Activated CD4-positive, alpha-beta T cell treated with anti-CD3 and anti-CD28 coated beads, Interleukin-2, amount 10 ng/mL, durations not matched to agents 7 days and 5 days (primary cell): Measurements from ENCODE around the gene PTBP1. TPM values are rescaled to one million over a fixed set of nuclear protein-coding genes. Genes with fewer than 3 reads are reported as not detected.
"Not testable (repeated sequence)": the region's sequence is repeated elsewhere in the genome, so short reads cannot be mapped to it uniquely, and the experiment has no call there.

Experiments
- CTCF ChIA-PET: fragments of 350-600 bp; sonication (Branson Sonifier 250); formaldehyde crosslinking; loops from one replicate; lab custom pipeline; 2021; ENCODE audit warnings: antibody characterized with exemption; lab: Charles Lee
- POLR2A ChIA-PET: fragments of 350-600 bp; sonication (Branson Sonifier 250); formaldehyde crosslinking; loops from one replicate; lab custom pipeline; 2021; ENCODE audit warnings: antibody characterized with exemption; lab: Charles Lee
- DNase-seq: peaks from one replicate; pipeline ENCODE4 v3.0.0-alpha.2; 2020
- H3K27ac Mint-ChIP-seq: one replicate; pipeline ENCODE4 v1.8.0; 2021; ENCODE audit warnings: mild to moderate bottlenecking, moderate library complexity, mixed read lengths
- H3K27me3 Mint-ChIP-seq: one replicate; pipeline ENCODE4 v1.8.0; 2021; ENCODE audit warnings: mixed read lengths
- H3K36me3 Mint-ChIP-seq: one replicate; pipeline ENCODE4 v1.8.0; 2021; ENCODE audit warnings: low read depth, mixed read lengths
- H3K4me1 Mint-ChIP-seq: one replicate; pipeline ENCODE4 v1.8.0; 2021; ENCODE audit warnings: mixed read lengths
- H3K4me3 Mint-ChIP-seq: one replicate; pipeline ENCODE4 v1.8.0; 2021; ENCODE audit warnings: mild to moderate bottlenecking, moderate library complexity, mixed read lengths
- H3K9me3 Mint-ChIP-seq: one replicate; pipeline ENCODE4 v1.8.0; 2021; ENCODE audit warnings: mixed read lengths
- total RNA-seq, 2 experiments: library from RNA; stranded (reverse); gene quantifications; one replicate each; pipeline ENCODE4 v1.2.3, GENCODE V29; 2021

The PTBP1 gene
- total RNA-seq, 2 experiments from 2014 or later = 487 to 536 TPM

DNA sequence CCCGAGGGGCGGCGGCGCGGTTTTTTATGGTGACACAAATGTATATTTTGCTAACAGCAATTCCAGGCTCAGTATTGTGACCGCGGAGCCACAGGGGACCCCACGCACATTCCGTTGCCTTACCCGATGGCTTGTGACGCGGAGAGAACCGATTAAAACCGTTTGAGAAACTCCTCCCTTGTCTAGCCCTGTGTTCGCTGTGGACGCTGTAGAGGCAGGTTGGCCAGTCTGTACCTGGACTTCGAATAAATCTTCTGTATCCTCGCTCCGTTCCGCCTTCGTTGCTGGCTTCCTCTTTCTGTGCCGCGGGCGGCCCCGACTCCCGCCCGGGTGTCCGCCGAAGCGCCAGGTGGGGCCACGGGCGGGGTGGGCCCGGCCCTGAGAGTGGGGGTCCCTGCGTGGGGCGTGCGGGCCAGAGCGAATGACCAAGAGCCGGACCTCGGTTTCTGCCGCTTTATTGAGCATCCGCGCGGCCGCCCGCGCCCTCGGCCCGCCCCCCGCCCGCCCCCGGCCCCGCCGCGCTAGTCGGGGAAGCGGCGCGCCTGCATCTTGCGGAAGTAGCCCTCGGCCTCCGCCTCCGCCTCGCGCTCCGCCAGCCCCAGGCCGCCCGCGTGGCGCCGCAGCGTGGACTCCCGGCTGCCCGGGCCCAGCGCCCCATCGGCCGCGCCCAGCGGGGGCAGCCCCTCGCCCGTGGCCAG is 14.9 kb downstream of the PTBP1 start:
- peaks cover 3% of the 10 kb centered on the region for H3K4me1 Mint-ChIP-seq
- DNase-seq = no peak
- H3K9me3 Mint-ChIP-seq = peaks cover 8% of the 10 kb centered on the region
- peaks cover 58% of the 10 kb centered on the region for H3K36me3 Mint-ChIP-seq
- no peak overlapping the region for H3K27ac Mint-ChIP-seq
- no peak overlapping the region for H3K4me3 Mint-ChIP-seq
- no peaks in the 10 kb centered on the region for H3K27me3 Mint-ChIP-seq
- POLR2A ChIA-PET = no interaction called here
- CTCF ChIA-PET = no interaction called here

DNA sequence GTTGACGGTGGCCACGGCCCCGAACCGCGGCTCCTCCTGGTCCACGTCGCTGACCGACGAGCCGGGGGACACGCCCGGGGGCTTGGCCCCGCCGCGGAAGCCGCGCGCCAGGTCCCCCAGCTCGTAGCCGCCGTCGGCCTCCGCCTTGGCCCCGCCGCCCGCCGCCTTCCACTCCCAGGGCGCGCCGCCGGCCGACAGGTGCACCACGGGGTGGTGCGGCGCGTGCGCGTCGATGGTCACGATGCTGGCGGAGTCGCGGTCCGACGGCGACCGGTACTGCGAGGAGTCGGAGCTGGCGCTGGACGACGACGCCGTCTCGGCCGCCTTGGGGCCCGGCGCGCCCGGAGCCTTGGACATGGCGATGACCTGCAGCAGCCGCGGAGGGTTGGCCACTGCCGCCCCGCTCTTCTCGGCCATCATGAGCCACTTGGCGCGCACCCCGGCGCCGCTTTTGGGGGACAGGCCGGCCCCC is 15.5 kb downstream of the PTBP1 start:
- no peak for DNase-seq
- Mint-ChIP-seq H3K27me3 (no peaks in the 10 kb centered on the region), H3K36me3 (peaks cover 53% of the 10 kb centered on the region), H3K4me3 (no peak overlapping the region), H3K4me1 (no peaks in the 10 kb centered on the region), H3K27ac (no peak overlapping the region), H3K9me3 (peaks cover 8% of the 10 kb centered on the region)
- ChIA-PET CTCF (no interaction called here), POLR2A (no interaction called here)

DNA sequence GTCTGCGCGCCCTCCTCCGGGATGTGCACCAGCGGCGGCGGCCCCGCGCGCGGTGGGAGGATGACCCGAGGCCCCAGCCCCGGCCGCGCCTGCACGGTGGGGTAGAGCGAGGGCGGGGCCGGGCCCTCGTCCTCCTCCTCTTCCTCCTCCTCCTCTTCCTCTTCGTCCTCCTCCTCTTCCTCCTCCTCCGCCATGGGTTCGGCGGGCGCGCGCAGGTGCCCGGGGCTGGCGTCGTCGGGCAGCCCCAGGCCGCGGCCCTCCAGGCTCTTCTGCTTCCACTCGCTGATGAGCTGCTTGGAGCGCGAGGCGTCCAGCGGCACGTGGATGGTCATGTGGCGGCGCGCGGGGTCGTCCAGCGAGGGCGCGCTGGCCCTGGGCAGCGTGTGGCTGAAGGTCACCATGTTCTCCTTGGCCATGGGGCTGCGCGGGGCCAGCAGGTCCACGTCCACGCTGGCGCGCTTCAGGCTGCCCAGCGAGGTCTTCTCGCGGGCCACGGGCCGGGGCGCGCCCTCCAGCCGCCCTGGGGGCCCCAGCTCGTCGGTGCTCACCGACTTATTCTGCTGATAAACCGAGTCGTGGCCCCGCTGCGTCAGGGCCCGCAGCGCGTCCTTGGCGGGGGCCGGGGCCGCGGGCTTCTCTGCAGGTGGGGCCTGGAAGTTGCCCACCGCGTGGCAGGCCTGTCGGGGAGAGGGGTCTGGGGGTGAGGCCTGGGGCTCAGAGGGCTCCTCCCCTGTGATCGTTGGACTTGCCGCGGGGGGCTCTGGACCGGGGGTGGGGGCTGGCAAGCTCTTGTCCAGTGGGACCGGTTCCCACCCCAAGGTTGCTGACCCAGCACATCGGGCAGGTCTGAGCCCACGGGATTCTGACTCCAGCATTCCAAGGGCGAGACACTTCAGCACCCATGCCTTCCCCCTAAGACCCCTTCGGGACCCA is 16.2 kb downstream of the PTBP1 start:
- Mint-ChIP-seq H3K36me3 (peaks cover 48% of the 10 kb centered on the region), H3K27ac (no peak overlapping the region), H3K4me1 (no peaks in the 10 kb centered on the region), H3K9me3 (peaks cover 8% of the 10 kb centered on the region), H3K27me3 (no peaks in the 10 kb centered on the region), H3K4me3 (no peak overlapping the region)
- no peak for DNase-seq
- ChIA-PET POLR2A (no interaction called here), CTCF (no interaction called here)

DNA sequence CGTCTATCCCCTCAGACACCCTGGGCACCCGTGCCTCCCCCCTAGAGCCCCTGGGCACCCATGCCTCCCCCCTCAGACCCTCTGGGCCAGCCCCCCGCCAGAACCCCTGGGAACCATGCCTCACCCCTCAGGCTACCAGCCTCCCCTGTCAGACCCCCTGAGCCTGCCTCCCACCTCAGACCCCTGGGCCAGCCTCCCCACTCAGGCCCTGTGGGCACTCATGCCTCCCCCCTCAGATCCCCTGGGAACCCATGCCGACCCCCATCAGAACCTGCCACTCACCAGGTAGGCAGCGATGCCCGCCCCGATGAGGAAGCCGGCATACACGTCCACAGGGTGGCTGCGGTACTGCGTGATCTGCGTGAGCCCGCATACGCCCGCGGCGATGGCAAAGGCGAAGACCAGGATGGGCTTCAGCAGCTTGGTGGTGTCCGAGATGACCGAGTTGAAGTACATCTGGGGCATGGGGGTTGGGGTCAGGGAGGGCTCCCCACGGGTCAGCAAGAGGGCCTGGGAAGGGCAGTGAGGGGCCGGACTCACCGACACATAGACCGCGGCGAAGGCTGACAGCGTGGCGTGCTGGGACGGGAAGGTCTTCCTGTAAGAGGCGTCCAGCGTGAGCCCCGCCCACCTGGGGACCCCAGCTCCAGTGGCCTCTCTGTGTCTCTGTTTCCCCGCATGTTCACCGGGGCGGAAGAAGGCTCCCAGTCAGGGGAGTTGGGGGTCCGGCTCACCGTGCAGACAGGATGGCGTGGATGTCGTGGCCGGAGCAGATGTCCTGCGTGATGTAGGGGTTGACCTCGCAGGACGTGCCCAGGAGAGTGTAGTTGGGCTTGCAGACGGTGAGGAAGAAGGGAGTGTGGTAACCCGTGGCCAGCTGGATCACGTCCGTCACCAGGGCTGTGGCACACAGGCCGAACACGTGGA is 17.2 kb downstream of the PTBP1 start:
- H3K27me3 Mint-ChIP-seq = no peaks in the 10 kb centered on the region
- ChIA-PET CTCF (no interaction called here), POLR2A (no interaction called here)
- no peak for DNase-seq
- H3K4me1 Mint-ChIP-seq = no peaks in the 10 kb centered on the region
- peaks cover 44% of the 10 kb centered on the region for H3K36me3 Mint-ChIP-seq
- no peak overlapping the region for H3K27ac Mint-ChIP-seq
- H3K9me3 Mint-ChIP-seq = peaks cover 8% of the 10 kb centered on the region
- no peak overlapping the region for H3K4me3 Mint-ChIP-seq

DNA sequence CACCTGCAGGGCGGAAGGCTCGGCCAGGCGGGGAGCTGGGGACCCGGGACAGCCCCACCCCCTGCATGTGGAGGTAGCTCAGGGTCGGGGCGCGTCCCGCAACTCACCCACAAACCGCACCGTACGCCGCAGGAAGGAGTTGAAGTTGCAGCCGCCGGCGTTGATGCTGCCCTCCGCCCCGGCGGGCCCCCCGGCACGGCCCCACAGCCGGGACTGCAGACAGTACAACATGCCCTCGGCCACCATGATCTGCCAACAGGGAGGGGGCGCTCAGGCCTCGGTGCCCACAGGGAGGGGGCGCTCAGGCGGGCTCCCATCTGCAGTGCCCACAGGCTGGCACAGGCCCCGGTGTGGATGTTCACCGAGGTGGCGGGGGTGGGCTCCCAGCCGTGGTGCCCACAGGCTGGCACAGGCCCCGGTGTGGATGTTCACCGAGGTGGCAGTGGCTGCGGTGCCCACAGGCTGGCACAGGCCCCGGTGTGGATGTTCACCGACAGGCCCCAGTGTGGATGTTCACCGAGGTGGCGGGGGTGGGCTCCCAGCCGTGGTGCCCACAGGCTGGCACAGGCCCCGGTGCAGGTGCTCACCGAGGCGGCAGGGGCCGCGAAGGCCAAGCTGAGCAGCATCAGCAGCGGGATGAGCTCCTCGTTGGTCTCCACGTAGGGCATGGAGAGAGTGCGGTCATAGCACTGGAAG is 18.0 kb downstream of the PTBP1 start:
- ChIA-PET CTCF (no interaction called here), POLR2A (no interaction called here)

DNA sequence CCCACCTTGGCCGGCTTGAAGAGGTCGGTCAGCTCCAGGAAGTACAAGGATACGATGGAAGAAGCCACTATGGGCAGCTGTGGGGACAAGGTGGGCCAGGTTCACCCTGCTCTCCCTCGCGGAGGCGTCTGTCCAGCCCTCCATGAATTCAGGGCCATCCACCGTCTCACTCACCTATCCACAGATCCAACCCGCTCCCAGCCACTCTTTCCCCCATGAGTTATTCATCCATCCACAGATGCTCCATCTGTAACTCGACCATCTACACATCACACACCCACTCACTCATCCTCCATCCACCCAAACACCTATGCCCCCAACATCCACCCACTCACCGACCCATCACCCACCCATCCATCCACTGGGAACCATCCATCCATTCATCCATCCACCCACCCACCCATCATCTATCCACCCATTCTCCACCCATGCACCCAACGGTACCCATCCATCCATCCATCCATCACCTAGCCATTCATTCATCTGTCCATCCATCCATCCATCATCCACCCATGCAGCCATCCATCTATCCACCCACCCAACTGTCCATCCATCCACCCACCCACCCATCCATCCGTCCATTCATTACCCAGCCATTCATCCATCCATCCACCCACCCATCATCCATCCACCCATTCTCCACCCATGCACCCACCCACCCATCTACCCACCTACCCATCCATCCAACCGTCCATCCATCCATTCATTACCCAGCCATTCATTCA is 18.7 kb downstream of the PTBP1 start:
- H3K9me3 Mint-ChIP-seq = peaks cover 8% of the 10 kb centered on the region
- no peaks in the 10 kb centered on the region for H3K4me1 Mint-ChIP-seq
- no peak for DNase-seq
- peaks cover 4% of the 10 kb centered on the region for H3K27me3 Mint-ChIP-seq
- no peak overlapping the region for H3K4me3 Mint-ChIP-seq
- peaks cover 31% of the 10 kb centered on the region for H3K36me3 Mint-ChIP-seq
- POLR2A ChIA-PET = no interaction called here
- CTCF ChIA-PET = no interaction called here
- no peak overlapping the region for H3K27ac Mint-ChIP-seq

More for the DNA sequence above, 18.0 kb downstream of the PTBP1 start:
- no peak overlapping the region for H3K27ac Mint-ChIP-seq
- DNase-seq = no peak
- H3K27me3 Mint-ChIP-seq = peaks cover 2% of the 10 kb centered on the region
- H3K36me3 Mint-ChIP-seq = peaks cover 36% of the 10 kb centered on the region
- no peaks in the 10 kb centered on the region for H3K4me1 Mint-ChIP-seq
- no peak overlapping the region for H3K4me3 Mint-ChIP-seq
- peaks cover 8% of the 10 kb centered on the region for H3K9me3 Mint-ChIP-seq

DNA sequence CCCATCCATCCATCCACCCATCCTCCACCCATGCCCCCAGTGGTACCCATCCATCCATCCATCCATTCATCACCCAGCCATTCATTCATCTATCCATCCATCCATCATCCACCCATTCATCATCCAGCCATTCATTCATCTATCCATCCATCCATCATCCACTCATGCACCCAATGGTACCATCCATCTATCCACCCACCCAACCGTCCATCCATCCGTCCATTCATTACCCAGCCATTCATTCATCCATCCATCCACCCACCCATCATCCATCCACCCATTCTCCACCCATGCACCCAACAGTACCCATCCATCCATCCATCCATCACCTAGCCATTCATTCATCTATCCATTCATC is 19.2 kb downstream of the PTBP1 start:
- DNase-seq = no peak
- no peaks in the 10 kb centered on the region for H3K4me1 Mint-ChIP-seq
- peaks cover 28% of the 10 kb centered on the region for H3K36me3 Mint-ChIP-seq
- H3K27ac Mint-ChIP-seq = no peak overlapping the region
- H3K4me3 Mint-ChIP-seq = no peak overlapping the region
- peaks cover 6% of the 10 kb centered on the region for H3K27me3 Mint-ChIP-seq
- ChIA-PET POLR2A (no interaction called here), CTCF (no interaction called here)
- peaks cover 8% of the 10 kb centered on the region for H3K9me3 Mint-ChIP-seq

DNA sequence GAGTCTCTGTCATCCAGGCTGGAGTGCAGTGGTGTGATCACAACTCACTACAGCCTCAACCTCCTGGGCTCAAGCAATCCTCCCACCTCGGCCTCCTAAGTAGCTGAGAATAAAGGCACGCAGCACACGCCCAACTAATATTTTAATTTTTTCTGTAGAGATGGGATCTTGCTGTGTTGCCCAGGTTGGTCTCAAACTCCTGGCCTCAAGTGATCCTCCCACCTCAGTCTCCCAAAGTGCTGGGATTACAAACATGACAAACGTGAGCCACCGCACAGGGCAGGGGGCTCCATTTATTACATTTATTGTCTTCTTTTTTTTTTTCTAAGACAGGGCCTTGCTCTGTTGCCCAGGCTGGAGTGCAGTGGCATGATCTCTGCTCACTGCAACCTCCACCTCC is 23.0 kb downstream of the PTBP1 start:
- POLR2A ChIA-PET, H3K4me3 Mint-ChIP-seq, DNase-seq, H3K4me1 Mint-ChIP-seq, H3K36me3 Mint-ChIP-seq, H3K27ac Mint-ChIP-seq, H3K9me3 Mint-ChIP-seq: not testable (repeated sequence)
- H3K27me3 Mint-ChIP-seq = peaks cover 21% of the 10 kb centered on the region
- CTCF ChIA-PET = interaction anchor here (0.6 kb wide), 1 partner anchor 263 kb away, joined by 3 read pairs; no protein-coding TSS in a partner anchor

DNA sequence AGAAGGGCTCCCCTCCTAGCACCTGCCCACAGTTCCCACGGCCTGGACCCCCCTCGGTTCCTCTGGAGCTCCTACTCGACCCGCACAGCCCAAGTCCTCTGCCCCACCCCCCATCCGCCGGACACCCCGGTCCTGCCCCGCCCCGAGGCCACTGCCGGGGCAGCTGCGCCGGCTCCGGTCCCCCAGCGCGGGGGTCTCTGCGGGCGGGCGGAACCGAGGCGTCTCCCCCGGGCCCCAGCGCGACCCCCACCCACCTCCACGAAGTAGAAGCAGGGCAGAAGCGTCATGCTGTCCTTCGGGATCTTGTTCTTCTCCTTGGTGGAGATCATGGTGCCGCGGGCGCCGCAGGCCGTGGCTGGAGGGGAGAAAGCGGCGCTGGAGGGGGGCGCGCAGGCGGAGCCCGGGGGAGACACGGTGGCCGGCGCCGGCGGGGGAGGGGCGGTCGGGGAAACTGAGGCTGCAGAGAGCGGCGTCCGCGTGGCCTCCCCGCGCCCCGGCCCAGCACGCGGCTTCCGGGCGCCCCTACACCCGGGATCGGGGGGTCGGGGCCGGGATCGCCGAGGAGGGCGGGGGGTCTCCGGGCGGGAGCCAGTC is 24.1 kb downstream of the PTBP1 start:
- Mint-ChIP-seq H3K27ac (no peak overlapping the region), H3K36me3 (peaks cover 4% of the 10 kb centered on the region), H3K9me3 (peaks cover 2% of the 10 kb centered on the region), H3K4me1 (no peaks in the 10 kb centered on the region), H3K27me3 (peaks cover 21% of the 10 kb centered on the region), H3K4me3 (no peak overlapping the region)
- CTCF ChIA-PET = no interaction called here
- DNase-seq = no peak
- POLR2A ChIA-PET = no interaction called here

DNA sequence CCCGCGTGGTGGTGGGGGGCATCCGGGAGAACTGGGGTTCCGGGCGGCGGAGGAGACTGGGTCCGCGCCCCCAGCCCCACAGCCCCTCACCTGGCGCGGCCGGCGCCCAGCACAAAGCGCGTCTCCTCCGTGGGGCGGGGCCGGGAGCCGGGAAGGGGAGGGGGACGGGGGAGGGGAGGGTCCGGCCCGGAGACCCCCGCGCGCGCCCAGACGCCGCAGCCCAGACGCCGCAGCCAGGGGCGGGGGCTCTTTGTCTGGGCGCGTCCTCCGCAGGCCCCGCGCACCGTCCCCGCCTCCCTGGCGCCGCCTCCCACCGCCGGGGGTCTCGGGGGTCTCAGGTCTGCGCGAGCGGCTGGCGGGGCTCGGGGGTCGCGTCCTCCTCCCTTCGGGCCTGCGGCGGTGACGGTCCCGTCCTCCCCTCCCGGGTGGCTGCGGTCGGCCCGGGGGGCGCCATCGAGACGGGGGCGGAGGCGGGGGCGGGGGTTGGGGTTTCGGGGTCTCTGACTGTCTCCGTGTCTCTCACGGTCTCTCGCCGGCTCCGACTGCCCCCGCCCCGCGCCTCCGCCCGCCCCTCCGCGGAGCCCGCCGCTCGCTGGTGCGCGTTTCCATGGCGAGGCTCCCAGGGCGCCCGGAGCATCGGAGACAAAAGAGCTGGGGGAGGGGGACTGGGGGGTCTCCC is 24.7 kb downstream of the PTBP1 start, which contains the start of gene PLPPR3:
Gene PLPPR3, minus strand, starts transcription at position 131 of the 679 bp plus-strand sequence. CDS start 396 bp downstream, outside the sequence.
- Mint-ChIP-seq H3K27me3 (peaks cover 21% of the 10 kb centered on the region), H3K4me3 (no peak within 1 kb of the TSS), H3K4me1 (no peaks in the 10 kb centered on the region), H3K36me3 (no peaks in the 10 kb centered on the region), H3K9me3 (no peaks in the 10 kb centered on the region), H3K27ac (no peak within 1 kb of the TSS)
- no peak for DNase-seq
- ChIA-PET CTCF (no interaction called here), POLR2A (no interaction called here)

DNA sequence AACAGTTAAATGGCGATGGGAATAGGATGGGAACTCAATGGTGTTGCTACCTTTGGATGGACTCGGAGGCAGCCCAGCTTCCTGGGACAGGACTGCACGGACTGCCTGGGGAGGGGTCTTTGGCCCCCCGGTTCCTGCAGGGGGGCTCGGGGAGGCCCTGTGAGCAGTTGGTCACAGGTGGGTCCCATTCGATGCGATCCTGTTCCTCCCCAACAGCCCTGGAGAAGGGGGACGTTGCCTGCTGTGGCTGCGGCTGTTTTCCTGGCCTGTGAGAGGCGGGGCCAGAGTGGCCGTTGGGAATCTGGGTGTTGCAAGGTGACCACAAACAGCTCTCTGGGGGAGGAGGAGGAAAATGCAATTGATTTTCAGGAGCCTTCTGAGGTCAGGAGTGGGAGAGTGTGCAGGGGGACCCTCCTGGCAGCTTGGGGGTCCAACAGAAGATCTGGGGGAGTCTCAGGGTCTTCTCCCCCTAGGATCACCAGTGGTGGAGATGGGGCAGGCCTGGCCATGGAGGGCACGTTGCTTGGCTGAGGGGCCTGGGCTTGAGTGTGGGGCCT is 26.4 kb downstream of the PTBP1 start:
- Mint-ChIP-seq H3K36me3 (no peaks in the 10 kb centered on the region), H3K9me3 (no peaks in the 10 kb centered on the region), H3K27ac (no peak overlapping the region), H3K4me1 (no peaks in the 10 kb centered on the region), H3K4me3 (no peak overlapping the region), H3K27me3 (peaks cover 21% of the 10 kb centered on the region)
- ChIA-PET CTCF (no interaction called here), POLR2A (no interaction called here)
- DNase-seq = no peak
